Transverse colon (tissue), 3 donors: ENCODE measurements around the gene INTS7.

ENCODE experiments used
- CTCF ChIP-seq, 5 experiments: fragments of 200-600 bp in 3 of 5; fragments of 450-650 bp in 2 of 5; sonication (generic) in 3 of 5; IDR thresholded peaks; 1 replicate in 2 of 5; 2 replicates in 3 of 5; pipeline ENCODE4 v1.5.1; 2016 to 2017; ENCODE audit warnings: antibody characterized with exemption in 5 of 5, inconsistent platforms in 3 of 5, mild to moderate bottlenecking in 2 of 5, moderate library complexity in 1 of 5
- EP300 ChIP-seq: sonication (generic); formaldehyde crosslinking; IDR thresholded peaks from one replicate; pipeline ENCODE4 v1.6.1; 2017; ENCODE audit warnings: antibody characterized with exemption, low read depth

- TF ChIP-seq CTCF (IDR thresholded peaks at IDR 0.05), result no peak
- no peak for TF ChIP-seq EP300
These were observed 27.5 kb downstream of the INTS7 start for GRCh38 chr1:212007886-212008285.
